GM12874 (cell line): ENCODE data around the gene LPCAT3.

Source experiments
- TF ChIP-seq, protein P1 (sequence below): IDR thresholded peaks from 2 replicates; pipeline ENCODE4 v1.5.1; 2011; ENCODE audit warnings: low read depth, mild to moderate bottlenecking, control low read depth, low read length, moderate library complexity; ENCODE audit not compliant: insufficient read depth

Gene LPCAT3

GRCh38 chr12:6928022-6928702, 90.1 kb downstream of the LPCAT3 start:
- TF ChIP-seq, protein P1, sequence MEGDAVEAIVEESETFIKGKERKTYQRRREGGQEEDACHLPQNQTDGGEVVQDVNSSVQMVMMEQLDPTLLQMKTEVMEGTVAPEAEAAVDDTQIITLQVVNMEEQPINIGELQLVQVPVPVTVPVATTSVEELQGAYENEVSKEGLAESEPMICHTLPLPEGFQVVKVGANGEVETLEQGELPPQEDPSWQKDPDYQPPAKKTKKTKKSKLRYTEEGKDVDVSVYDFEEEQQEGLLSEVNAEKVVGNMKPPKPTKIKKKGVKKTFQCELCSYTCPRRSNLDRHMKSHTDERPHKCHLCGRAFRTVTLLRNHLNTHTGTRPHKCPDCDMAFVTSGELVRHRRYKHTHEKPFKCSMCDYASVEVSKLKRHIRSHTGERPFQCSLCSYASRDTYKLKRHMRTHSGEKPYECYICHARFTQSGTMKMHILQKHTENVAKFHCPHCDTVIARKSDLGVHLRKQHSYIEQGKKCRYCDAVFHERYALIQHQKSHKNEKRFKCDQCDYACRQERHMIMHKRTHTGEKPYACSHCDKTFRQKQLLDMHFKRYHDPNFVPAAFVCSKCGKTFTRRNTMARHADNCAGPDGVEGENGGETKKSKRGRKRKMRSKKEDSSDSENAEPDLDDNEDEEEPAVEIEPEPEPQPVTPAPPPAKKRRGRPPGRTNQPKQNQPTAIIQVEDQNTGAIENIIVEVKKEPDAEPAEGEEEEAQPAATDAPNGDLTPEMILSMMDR = no peak

GRCh38 chr12:6927379-6928021, 90.8 kb downstream of the LPCAT3 start, which contains the start of gene ATN1:
Gene ATN1, plus strand, starts transcription at chr12:6927959. Its CDS starts 6,043 bp downstream, at chr12:6934002.
- TF ChIP-seq, protein P1 = no peak
